ENCODE data around the gene ANKDD1B.
A peak's percentile ranks its signal among the peaks of the same experiment; 100 is the strongest.

Gene ANKDD1B

DNA sequence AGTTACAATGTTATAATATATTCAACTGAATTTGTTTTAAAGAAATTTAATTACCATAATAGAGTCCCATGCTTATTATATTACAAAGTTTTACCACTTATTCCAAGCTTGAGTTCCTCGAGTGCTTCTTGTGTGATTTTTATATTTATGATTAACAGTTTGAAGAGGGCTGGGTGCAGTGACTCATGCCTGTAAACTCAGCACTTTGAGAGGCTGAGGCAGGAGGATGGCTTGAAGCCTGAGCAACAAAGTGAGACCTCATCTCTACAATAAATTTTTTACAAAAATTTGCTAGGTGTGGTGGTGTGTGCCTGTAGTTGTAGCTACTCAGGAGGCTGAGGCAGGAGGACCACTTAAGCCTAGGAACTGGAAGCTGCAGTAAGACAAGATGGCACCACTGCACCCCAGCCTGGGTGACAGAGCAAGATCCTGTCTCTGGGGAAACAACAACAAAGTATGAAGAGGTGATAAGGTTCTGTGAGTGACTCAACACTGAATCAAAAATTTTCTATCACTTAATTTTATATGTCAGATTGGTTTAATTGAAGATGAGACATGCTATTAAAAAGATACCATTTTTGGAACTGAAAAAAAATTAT is 96.8 kb downstream of the ANKDD1B start:
- DNase-seq, result no peak

DNA sequence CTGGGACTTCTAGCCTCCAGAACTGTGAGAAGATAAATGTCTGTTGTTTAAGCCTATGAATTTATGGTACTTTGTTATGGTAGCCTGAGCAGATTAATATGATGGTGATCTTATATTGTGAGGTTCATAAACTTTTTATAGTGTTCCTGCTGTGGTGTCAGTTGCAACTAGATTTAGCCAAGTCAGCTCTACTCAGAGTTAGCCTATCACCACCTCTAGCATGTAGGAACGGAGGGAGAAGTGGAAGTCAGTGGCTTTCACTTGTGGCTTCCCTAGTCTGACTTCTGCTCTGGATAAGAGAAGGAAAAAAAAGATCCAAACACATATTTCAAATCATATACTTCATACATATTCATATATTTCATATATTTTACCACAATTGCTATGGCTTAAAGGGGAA is 99.4 kb downstream of the ANKDD1B start:
- DNase-seq, result no peak

DNA sequence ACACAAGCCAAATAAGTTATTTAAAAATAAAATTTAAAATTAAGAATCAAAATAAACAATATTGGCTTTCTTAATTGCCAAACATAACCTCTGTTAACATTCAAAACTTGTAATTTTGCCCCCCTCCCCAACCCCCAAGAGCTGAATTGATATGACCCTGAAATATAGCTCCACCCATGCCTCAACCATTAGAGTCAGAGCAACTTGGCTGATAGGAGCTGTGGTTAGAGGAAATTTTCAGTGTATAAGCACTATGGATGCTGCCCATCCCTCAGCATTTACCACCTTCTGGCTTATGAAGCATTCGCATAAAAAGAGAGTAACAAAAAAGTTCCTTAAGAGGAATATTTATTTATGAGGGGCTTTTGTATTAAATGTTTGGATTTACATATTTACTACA is 99.9 kb downstream of the ANKDD1B start:
- no peak for DNase-seq

- no peak for DNase-seq
Measured at GRCh38 chr5:75712091-75712490, 100.8 kb downstream of the ANKDD1B start.

DNA sequence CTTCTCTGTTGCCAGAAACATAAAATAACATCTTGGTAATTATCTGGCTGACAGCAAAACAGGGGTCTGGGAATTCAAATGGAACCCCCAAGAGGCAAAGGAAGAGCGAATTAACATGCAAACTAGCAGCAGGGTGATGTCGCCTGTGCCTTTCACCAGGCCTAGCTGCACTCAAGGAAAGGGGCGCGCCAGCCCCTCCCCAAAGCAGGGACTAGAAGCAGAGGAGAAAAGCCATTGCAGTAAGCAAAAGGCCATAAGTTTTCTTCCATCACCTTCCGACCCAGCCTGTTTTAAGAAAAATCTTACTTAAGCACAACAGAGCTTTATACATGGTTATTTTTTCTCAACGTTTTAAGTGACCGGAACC is 105.4 kb downstream of the ANKDD1B start:
- no peak for DNase-seq

DNA sequence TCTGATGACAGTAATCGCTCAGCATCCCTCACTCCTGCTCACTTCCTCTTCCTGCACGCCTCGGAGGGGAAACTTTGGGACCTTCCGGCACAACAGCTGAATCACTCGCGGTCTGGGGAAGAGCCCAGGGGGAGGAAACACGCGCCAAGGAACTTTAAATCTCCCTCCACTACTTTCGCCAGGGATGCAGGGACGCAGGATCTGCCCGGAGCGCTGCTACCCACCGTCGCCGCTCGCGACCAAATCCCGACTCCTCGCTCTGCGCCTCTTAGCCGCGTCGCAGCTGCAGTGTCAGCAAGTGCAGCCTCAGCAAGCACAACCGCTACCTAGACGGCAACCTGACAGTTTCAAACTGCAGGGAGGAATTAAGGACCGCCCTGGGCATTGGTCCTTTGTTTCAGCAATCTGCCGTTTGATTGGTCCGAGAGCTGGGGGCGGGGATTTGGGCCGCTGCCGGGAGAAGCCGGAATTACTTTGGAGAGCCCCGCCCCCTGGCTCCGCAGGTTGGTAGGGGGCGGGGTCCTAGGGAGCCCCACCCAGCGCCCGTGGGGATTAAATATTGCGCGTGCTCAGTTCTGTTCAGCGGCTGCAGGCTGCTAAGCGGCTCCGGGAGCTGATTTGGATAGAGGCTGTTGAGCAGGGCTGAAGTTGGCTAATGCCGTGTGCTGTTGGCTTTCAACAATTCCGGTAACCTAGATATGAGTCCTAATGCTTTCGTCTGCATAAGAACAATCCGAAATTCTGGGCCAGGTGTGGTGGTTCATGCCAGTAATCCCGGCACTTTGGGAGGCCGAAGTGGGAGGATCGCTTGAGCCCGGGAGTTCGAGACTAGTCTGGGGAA is 106.0 kb downstream of the ANKDD1B start, which contains the start of gene POC5:
Gene POC5 (minus strand): TSS at position 356 of the 841 bp plus-strand sequence. CDS start 4,500 bp downstream, outside the sequence.
- peak; percentile 11 for DNase-seq

GRCh38 chr5:75720882-75721281 is 109.6 kb downstream of the ANKDD1B start:
- no peak for DNase-seq
